ENCODE data around the gene MAML2. TPM values are rescaled to one million over a fixed set of nuclear protein-coding genes. Genes with fewer than 3 reads are reported as not detected.

The MAML2 gene
- total RNA-seq, 1 experiment from 2014 or later = 6.6 TPM

DNA sequence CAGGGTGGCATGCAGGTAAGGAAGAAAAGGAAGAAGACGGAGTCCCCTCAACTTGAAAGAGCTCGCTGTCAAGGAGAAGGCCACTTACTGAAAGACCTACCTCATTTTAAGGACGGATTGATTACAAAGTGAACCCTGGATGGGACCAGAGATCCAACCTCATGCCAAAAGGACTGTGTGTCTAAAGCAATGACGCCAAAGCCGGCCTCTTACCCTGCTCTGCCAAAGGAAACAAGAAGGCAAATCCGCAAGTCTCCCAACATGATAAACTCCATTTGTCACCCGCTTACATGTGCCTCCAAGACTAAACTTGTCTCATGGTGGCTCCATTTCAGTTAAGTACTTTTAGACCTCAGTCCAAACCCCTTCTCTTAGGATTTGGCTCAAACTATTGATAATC lies 270.4 kb downstream of the MAML2 start:
- no peak for DNase-seq (ENCODE audit: low read depth)

DNA sequence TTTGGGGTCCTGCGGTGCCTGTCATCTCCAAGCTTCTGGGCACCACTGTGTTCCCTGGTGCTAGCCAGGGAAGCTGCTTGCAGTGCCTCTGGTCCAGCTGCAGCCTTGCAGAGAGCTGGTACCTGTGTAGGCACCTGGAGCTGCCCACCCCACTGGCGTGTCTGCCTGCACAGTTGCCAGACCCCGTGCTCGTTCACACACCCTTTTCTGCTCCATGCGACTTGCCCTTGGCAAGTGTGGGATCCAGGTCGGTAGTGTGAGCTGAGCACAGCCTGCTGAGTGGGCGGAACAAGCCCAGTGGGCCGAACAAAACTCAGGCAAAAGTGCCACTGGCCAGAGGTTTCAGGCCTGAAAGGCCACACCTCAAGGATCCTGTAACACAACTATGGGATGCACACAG lies 272.5 kb downstream of the MAML2 start:
- no peak for DNase-seq (ENCODE audit: low read depth)

DNA sequence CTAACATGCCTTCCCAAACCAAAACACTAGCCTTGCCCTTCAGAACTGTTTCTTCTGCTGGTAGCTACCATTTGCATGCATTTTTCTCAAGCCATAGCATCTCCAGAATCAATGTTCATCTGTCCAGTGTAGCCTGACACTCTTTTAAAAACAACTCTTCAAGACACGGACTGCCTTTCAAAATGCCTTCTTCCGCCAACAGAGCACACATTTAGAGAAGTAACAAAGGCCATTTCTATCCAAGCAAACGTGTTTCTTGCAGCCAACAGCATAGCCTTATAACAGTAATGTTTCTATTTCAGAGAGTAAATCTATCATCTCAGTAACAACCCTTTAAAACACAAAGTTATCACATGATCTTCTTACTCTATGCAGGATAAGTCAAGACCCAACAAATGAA lies 275.8 kb downstream of the MAML2 start:
- DNase-seq (ENCODE audit: low read depth) = no peak

DNA sequence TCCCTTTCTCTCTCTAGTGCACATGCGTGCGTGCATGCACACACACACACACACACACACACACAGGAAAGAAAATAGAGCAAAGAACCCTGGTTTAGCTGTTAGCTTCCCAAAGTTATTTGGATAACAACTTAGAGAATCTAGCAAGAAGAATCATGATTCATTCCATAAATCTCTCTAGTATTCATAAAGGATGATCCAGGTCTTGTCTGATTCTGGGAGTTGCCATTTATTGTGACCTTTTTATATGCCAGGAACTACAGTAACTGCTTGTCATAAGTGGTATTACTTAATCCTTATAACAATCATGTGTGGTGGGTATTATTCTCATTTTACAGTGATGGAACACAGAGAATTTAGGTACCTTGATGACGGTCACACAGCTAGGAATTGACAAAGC lies 277.6 kb downstream of the MAML2 start:
- no peak for DNase-seq (ENCODE audit: low read depth)

DNA sequence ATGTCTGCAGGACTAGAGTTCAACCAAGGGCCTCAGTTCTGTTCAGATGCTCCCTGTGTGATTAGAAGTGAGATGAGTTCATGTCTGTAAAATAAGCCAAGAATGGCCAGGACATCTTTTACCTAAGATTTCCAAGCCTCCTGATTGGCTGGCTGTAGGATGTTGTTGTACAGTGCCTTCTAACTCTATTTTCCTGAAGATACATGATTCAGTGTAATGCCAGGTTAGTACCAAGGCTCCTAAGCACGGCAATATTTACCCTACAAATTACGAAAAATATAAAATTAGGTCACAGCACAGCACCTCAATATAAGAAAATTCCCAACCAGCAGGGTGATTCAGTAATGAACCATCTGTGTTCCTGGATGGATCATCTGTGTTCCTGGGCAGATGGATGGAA lies 279.1 kb downstream of the MAML2 start:
- no peak for DNase-seq (ENCODE audit: low read depth)

DNA sequence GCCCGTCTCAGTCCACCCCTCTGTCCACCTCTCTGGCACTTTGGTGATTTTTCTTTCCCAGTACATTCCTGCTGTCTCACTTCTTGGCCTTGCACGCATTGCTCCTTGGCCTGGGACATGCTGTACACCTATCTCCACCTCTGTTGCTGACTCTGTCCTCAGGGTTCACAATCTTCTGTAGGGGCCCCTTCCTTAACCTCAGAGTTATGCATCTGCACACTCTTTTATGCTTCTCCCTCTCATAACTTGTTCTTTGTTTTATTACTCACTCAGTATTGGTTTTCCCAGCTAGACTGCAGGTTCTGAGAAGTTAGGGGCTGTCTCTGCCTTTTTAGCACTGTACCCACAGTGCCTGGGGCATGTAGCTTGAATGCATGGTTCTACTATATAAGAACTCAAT lies 279.9 kb downstream of the MAML2 start:
- DNase-seq (ENCODE audit: low read depth) = no peak

DNA sequence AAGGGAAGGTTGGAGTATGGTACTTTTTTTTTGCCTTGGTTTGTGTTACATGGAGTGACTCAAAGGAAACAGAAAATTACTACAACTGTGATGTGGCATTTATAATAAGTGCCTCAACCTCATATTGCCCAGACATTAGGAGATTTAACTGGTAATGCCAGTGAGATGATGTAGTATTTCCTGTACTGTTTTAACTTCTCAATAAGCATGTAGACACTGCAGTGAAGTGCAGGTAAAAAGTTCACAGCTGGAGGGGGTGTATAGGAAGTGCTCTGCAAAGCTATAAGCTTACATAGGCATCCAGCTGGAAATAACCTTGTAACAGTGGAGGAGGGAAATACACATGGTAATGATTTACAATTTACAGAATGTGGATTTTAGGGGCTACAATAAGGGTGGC lies 280.9 kb downstream of the MAML2 start:
- peak; percentile 73 for DNase-seq (ENCODE audit: low read depth)

DNA sequence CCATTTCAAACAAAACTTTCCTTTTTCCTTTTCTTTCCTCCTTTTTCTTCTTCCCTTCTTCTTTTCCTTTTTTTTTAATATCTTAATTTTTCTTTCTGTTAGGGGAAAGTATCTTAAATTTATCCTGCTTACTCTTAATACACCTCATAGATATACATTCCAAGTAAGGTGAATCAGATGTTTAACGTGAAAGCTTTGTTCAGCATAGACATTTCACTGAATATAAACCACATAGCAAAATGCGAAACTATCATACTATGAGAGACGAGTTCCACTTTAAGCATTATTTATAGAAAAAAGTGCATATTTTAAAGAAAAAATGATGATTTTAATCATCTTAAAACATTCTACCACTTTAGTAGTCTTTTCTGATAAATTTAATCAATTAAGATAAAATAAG lies 281.3 kb downstream of the MAML2 start:
- no peak for DNase-seq (ENCODE audit: low read depth)

DNA sequence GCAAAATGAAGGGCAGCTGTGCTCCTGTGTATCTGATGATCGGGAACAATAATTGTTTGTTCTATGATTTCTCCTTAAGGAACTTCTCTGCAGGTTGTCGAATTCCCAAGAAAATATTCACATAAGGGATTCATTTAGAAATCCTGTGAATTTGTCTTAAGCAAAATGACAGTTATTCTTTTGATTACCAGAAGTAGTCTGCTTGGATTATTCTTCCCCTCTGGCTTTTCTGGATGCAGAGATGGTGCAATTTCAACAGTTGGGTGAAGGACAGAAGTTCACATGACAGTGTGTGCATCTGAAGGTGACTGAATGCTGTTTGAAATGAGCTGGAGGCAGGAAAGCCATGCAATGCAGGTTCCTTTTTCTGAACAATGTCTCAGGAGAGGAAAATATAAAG lies 281.9 kb downstream of the MAML2 start:
- DNase-seq (ENCODE audit: low read depth) = no peak

DNA sequence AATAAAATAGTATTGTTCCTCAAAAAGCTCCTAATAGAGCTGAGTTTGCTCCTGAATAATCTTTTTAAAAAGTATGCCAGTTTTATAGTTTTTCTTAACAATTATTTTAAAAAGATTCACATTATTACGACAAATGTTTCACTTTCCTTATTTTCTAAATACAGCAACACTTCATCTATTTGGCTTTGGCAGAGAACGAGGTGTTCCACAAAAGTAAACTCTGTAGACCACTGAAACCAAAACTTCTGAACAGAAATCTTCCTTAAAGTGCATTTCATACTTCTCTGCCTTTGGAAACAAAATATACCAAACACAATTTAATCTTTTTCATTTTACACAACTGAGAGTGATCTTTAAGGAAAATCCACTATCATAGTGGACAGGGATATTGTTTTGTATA lies 285.5 kb downstream of the MAML2 start:
- DNase-seq (ENCODE audit: low read depth) = no peak

DNA sequence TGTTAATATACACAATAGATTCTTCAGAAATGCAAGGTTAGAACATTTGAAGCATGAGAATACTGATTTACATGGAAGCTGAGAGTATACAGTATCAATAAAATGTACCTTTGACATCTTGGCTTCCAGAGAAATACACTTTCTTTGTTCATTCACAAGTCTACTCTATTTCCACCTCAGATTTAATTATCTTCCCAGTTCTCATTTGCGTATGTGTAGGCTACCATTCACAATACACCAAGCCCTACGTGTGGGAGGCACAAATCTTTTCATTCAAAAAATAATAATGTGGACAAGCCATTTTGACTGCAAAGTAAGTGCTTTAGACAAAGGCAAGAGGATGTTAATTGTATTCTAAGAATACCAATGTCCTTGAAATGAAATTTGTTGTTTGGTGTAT lies 286.4 kb downstream of the MAML2 start:
- DNase-seq (ENCODE audit: low read depth) = no peak

DNA sequence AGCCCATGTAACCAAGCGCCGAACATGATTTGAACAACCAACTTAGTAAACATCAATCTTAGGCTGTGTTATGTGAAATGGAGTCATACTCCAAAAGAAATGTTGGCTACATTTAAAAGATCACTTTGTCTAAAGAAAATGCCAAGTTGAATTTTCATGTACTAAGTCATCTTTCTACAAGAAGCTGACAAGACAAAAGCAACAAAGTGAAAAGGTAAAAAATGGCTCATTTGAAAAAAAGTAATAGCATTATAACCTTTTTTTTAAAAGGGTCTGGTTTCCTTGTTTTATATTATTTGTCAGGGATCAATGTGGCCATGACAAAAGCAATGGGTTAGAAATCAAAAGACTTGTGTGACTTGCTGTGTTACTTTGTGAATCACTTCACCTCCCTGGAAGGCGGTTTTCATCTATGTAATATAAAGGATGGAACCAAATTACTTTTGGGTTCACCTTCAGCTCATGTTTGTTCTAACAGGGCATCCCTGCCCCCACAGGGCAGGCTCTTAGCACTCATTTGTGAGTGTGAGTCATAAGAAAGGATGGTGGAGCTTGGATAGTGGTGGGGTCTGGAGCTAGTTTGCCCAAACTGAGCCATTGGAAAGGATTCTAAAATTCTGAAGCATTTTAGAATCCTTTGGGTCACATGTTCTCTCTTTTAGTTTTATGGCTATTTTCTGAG lies 287.1 kb downstream of the MAML2 start:
- peak; percentile 86 for DNase-seq (ENCODE audit: low read depth)

DNA sequence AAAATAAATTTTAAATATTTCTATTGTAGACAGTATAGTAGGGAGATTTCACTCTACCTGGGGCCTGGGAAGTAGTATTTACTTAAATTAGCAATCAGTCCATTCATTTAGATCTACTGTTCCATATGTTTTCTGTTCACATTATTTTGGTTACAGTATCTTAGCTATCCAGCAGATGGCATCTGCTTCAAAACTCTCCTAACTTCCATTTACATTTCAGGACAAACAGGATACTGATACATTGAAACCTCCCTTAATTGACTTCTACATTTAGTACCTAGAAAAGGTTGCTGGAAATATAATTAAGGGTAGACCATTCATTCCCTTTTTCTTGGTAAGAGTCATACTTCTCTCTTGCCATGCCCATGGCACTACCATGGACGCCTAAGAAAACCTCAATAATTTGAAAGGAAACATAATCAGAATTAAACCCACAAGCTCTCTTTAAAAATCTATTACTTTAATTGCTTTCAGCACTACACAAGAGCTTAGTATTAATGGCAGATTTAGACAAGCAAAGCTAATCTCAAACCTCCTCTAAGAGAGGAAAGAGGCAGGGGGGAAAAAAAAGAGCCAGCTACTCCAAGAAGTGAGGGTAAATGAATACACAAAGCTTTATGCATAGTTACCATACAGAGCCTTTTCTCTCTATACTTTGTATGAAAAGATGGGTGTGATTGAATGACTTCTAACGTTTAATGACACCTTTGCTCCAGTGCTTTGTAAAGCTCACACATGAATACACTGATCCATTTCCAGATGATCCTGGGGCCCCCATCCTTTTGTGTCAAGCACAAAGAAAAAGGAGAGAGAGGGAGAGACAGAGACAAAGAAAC lies 287.9 kb downstream of the MAML2 start:
- DNase-seq (ENCODE audit: low read depth) = no peak

DNA sequence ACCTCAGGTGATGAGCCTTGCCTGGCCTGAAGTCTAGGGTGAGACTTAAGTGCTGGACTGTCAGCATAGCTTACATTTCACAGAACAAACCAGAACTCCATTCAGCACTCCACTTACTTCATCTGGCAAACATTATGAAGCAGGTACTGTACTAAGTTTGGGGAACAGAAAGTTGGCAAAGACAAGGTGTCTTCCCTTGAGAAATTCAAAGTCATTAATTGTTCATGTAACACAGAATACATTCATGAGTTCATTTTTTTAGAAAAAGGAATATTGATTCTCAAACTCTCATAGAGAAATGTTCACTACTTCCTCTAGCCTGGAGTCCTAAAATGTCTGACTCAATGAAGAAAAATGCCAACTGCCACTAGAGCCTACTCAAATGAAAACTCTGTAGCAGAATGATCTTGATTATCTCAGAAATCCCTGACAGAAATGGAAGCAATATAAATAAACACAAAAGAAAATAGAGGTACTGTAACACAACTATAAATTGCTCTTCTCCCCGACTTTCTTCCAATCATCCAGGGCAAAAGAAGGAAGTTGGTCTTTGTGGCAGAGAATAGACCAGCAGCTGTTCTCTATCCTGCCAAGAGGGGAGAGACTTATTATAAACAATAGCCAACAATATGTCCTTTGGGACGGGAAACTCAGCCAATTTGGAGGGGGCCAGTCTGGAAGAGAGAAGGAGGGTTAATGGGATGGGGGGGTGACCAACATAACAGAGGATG lies 289.9 kb downstream of the MAML2 start:
- no peak for DNase-seq (ENCODE audit: low read depth)

DNA sequence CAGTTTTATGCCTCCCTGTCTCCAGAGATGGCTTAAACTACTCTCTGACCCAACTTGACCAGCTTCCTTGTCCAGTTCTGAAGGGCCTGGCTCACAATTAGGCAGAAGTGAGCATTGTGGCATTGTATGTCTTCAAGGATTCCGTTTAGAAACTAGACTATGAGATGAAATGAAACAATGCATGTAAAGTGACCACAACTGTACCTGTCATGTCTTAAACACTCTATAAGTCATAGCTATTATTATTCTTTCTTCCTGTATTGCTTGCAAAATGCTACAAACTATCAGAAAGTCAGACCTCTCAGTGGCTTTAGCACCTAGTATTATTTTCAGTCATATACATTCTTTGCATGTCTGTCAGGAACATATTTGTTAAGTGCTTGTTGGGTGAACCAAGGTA lies 291.2 kb downstream of the MAML2 start:
- no peak for DNase-seq (ENCODE audit: low read depth)

DNA sequence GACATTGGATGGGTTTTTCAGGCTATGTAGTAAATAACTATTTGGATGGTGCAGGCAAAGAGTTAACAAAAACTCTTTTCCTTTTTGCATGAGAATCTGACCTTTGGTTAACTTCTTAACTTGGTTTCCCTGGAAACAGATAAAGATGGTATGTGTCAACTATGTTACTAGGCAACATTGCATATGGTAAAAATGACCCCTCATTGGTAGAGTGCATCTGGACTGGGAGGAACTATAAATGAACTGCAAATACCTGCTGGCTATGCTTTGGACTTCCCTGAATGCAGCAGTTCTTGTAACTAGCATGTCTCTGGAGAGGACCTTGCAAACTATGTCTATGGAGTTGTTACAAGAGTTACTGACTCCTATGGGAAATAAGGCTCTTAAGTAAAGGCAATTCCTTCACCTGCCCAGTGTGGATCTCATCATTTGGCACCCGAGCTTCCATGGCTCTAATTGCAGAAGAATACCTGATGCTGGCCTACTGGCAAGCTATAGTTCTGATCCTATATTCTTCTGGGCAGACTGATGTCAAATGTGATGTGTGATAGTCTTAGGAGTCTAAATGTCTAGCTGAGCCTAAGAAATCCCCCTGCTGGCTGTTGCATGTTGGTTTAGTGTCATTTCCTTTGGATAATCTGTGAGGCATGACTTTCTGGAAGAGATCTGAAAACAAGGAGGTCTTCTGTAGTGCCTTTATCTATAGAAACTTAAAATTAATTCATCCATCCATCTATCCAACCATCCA lies 292.4 kb downstream of the MAML2 start:
- DNase-seq (ENCODE audit: low read depth) = no peak

DNA sequence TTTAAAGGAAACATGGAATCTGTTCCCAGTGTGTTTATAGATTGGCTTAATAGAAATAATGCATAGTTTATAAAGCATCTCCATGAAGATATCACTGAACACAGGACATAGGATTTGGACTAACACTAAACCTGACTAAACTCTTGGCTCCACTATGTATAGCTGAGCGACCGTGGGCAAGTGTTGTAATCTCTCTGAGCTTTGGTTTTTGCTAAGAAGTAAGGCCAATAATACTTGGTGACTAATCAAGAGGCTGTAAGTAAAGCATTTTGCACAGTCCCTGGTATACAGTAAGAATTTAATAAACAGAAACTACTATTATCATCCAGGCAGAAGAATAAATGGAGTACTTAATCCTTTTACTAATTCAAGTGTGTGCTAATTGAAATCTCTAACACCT lies 293.6 kb downstream of the MAML2 start:
- no peak for DNase-seq (ENCODE audit: low read depth)

DNA sequence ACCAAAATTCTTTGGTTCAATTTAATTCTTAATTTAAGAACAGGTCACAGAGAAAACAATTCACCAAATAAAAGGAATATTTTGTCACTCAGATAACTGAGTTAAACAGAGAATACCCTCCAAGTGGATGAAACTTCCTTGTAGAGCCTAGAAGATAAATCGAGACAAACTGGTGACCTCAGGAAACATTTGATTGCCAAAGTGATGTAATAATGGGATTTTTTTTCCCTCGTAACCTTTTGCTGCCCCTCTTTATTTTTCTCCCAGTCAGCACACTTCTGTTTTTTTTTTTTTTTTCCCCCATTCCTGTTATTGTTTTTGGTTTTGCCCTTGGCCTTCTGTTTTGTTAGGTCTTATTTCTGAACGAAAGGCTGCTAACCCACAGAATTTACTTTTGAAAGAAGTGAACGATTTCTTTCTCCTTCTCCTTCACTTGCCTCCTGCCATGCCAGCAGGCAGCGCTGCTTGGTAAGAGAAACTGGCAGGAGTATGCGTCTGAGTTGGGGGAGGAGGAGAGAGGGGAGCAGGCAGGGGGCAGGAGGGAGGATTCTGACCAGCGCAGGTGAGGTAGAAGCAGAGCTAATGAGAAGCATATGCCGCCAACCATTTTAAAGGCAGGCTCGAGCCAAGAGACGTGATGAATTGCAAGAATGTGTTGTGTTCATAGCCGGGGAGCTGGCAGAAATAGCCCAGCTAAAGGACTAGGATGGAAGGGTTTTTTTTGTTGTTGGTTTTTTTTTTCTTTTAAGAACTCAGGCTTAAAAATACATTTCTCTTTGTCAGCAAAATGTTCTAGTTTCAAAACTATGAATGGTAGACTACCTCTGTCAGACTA lies 297.2 kb downstream of the MAML2 start:
- peak; percentile 65 for DNase-seq (ENCODE audit: low read depth)

DNA sequence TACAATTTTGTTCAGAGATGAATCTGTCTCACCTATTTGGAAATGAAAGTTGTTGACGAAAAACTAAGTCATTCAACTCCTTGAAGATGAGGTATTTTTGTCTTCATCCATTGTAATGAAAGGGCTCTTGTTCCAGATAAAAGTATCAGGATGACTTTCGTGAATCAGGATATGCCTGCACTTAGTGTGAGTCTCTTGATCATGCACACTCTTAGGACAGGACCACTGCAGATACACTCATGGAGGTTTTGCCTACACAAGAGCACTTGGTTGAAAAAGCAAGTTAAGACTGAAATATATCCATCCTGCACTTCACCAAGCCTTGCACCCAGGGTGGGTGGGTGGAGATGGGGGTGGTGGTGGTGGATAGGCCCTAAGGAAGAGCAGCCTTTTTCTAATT lies 298.2 kb downstream of the MAML2 start:
- DNase-seq (ENCODE audit: low read depth) = no peak

DNA sequence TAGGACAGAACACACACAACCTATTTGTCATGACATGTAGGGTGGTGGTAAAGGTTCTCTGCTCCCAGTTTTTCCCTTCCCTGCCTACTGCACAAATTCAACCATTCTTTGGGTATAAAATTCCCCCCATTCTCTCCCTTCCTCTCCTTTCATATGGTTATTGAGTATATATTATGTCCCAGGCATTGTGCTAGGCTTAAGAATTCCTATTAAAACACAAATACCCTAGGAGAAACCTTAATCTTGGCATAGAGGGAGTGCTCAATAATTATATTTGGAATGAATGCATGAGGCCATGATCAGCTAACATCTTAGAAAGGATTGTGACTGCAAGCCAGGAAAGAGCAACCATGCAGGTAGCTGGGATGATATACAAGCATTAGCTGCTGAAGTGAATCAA lies 298.7 kb downstream of the MAML2 start:
- DNase-seq (ENCODE audit: low read depth) = no peak

DNA sequence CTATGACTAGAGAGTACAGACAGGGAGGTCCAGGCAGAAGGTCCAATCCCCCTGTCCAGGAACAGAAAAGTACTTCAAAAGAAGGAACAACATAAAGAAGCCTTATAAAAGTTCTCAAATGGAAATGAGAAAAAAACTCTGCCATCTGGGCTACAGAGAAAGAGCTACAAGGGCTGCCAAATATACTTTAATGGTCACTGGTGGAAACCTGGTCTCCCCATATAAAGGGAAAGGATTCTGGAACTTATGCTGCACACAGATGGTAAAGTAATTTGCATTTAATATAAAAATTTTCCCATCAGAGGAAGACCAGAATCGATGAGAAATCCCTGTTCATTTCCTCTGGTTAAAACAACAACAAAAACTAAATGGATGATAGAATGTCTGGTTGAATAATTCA lies 299.7 kb downstream of the MAML2 start:
- no peak for DNase-seq (ENCODE audit: low read depth)
